Immature natural killer cell (primary cell): ENCODE results near the gene CDKN1C. TPM values are rescaled to one million over a fixed set of nuclear protein-coding genes. Genes with fewer than 3 reads are reported as not detected.

Experiments used
- DNase-seq, 3 donors: peaks; one replicate each; pipeline ENCODE4 v3.0.0; 2022; ENCODE audit warnings: mixed read lengths in 1 of 3
- H3K27ac Mint-ChIP-seq, 6 donors: one replicate each; pipeline ENCODE4 v1.8.0; 2020; ENCODE audit warnings: mixed read lengths in 6 of 6, mild to moderate bottlenecking in 5 of 6, inconsistent platforms in 4 of 6, moderate library complexity in 3 of 6
- H3K27me3 Mint-ChIP-seq, 3 donors: one replicate each; pipeline ENCODE4 v1.8.0; 2020 to 2021; ENCODE audit warnings: low read depth in 3 of 3, mild to moderate bottlenecking in 3 of 3, mixed read lengths in 3 of 3, moderate library complexity in 3 of 3, inconsistent platforms in 1 of 3
- H3K36me3 Mint-ChIP-seq, 3 donors: one replicate each; pipeline ENCODE4 v1.8.0; 2020; ENCODE audit warnings: mixed read lengths in 3 of 3, inconsistent platforms in 2 of 3, mild to moderate bottlenecking in 2 of 3
- H3K4me1 Mint-ChIP-seq, 2 donors: one replicate each; pipeline ENCODE4 v1.8.0; 2020; ENCODE audit warnings: inconsistent platforms in 2 of 2, mild to moderate bottlenecking in 2 of 2, mixed read lengths in 2 of 2, moderate library complexity in 1 of 2
- H3K4me3 Mint-ChIP-seq, 5 donors: one replicate each; pipeline ENCODE4 v1.8.0; 2020; ENCODE audit warnings: mild to moderate bottlenecking in 5 of 5, mixed read lengths in 5 of 5, inconsistent platforms in 3 of 5, moderate library complexity in 3 of 5
- H3K9me3 Mint-ChIP-seq, 6 donors: one replicate each; pipeline ENCODE4 v1.8.0; 2020; ENCODE audit warnings: mild to moderate bottlenecking in 6 of 6, mixed read lengths in 6 of 6, inconsistent platforms in 4 of 6, moderate library complexity in 3 of 6
- polyA plus RNA-seq, 3 donors: library from polyadenylated mRNA; unstranded; fragments of 300-500 nt; fragmentation: Illumina TruSeq; gene quantifications; one replicate each; pipeline ENCODE4 v1.2.3, GENCODE V29; 2021

The CDKN1C gene
- polyA plus RNA-seq, 3 donors from 2014 or later = 0.24 TPM; not detected in 2

- Mint-ChIP-seq H3K36me3 (no peaks in the 10 kb centered on the region), H3K27me3 (peaks cover 2 to 12% (median 4%) of the 10 kb centered on the region in 3 donors), H3K27ac (no peak overlapping the region), H3K4me3 (no peak overlapping the region), H3K4me1 (no peaks in the 10 kb centered on the region), H3K9me3 (no peaks in the 10 kb centered on the region)
- DNase-seq = no peak
Measured at GRCh38 chr11:2857918-2858317, 27.7 kb downstream of the CDKN1C start.

- no peaks in the 10 kb centered on the region for H3K9me3 Mint-ChIP-seq
- no peaks in the 10 kb centered on the region for H3K36me3 Mint-ChIP-seq
- peaks cover 2 to 12% (median 4%) of the 10 kb centered on the region in 3 donors for H3K27me3 Mint-ChIP-seq
- H3K4me3 Mint-ChIP-seq = no peak overlapping the region
- H3K27ac Mint-ChIP-seq = no peak overlapping the region
- DNase-seq = no peak
- H3K4me1 Mint-ChIP-seq = no peaks in the 10 kb centered on the region
Measured at GRCh38 chr11:2857276-2857675, 28.3 kb downstream of the CDKN1C start.

GRCh38 chr11:2855162-2855561 is 30.4 kb downstream of the CDKN1C start:
- Mint-ChIP-seq H3K4me1 (no peaks in the 10 kb centered on the region), H3K27me3 (peaks cover 0 to 6% (median 4%) of the 10 kb centered on the region in 3 donors), H3K36me3 (no peaks in the 10 kb centered on the region), H3K9me3 (no peaks in the 10 kb centered on the region), H3K4me3 (no peak overlapping the region), H3K27ac (no peak overlapping the region)
- no peak for DNase-seq

GRCh38 chr11:2853997-2854560 is 31.5 kb downstream of the CDKN1C start:
- no peak overlapping the region for H3K27ac Mint-ChIP-seq
- H3K4me3 Mint-ChIP-seq = no peak overlapping the region
- no peaks in the 10 kb centered on the region for H3K36me3 Mint-ChIP-seq

GRCh38 chr11:2853401-2853800 is 32.2 kb downstream of the CDKN1C start:
- Mint-ChIP-seq H3K27ac (no peak overlapping the region), H3K4me3 (no peak overlapping the region), H3K4me1 (no peaks in the 10 kb centered on the region), H3K36me3 (no peaks in the 10 kb centered on the region), H3K9me3 (no peaks in the 10 kb centered on the region), H3K27me3 (peaks cover 0 to 4% (median 3%) of the 10 kb centered on the region in 3 donors)
- DNase-seq = no peak

More at GRCh38 chr11:2853997-2854560, 31.5 kb downstream of the CDKN1C start:
- Mint-ChIP-seq H3K9me3 (no peaks in the 10 kb centered on the region), H3K27me3 (peaks cover 0 to 4% (median 2%) of the 10 kb centered on the region in 3 donors), H3K4me1 (no peaks in the 10 kb centered on the region)
- DNase-seq = no peak

- Mint-ChIP-seq H3K27ac (no peak overlapping the region), H3K4me3 (no peak overlapping the region), H3K27me3 (peaks cover 0 to 2% (median 2%) of the 10 kb centered on the region in 3 donors), H3K9me3 (no peaks in the 10 kb centered on the region), H3K4me1 (no peaks in the 10 kb centered on the region), H3K36me3 (no peaks in the 10 kb centered on the region)
- DNase-seq = no peak
Measured at GRCh38 chr11:2849994-2850770, 35.4 kb downstream of the CDKN1C start.

- H3K4me1 Mint-ChIP-seq = no peaks in the 10 kb centered on the region
- DNase-seq = no peak
- no peaks in the 10 kb centered on the region for H3K9me3 Mint-ChIP-seq
- peaks cover 0 to 2% (median under 1%) of the 10 kb centered on the region in 3 donors for H3K27me3 Mint-ChIP-seq
- H3K4me3 Mint-ChIP-seq = no peak overlapping the region
- H3K36me3 Mint-ChIP-seq = no peaks in the 10 kb centered on the region
- no peak overlapping the region for H3K27ac Mint-ChIP-seq
Measured at GRCh38 chr11:2848497-2848896, 37.1 kb downstream of the CDKN1C start.

GRCh38 chr11:2847561-2847960 is 38.0 kb downstream of the CDKN1C start:
- Mint-ChIP-seq H3K4me3 (no peak overlapping the region), H3K27ac (no peak overlapping the region), H3K9me3 (no peaks in the 10 kb centered on the region), H3K36me3 (no peaks in the 10 kb centered on the region), H3K4me1 (no peaks in the 10 kb centered on the region), H3K27me3 (peaks cover 0 to 2% (median 0%) of the 10 kb centered on the region in 3 donors)
- DNase-seq = no peak

- Mint-ChIP-seq H3K4me3 (no peak overlapping the region), H3K4me1 (no peaks in the 10 kb centered on the region), H3K27ac (no peak overlapping the region)
Measured at GRCh38 chr11:2846470-2846869, 39.1 kb downstream of the CDKN1C start.

GRCh38 chr11:2846056-2846455 is 39.5 kb downstream of the CDKN1C start:
- Mint-ChIP-seq H3K4me1 (no peaks in the 10 kb centered on the region), H3K4me3 (no peak overlapping the region), H3K9me3 (no peaks in the 10 kb centered on the region), H3K36me3 (no peaks in the 10 kb centered on the region), H3K27ac (no peak overlapping the region), H3K27me3 (peaks cover 0 to 2% (median 0%) of the 10 kb centered on the region in 3 donors)
- DNase-seq = no peak

More at GRCh38 chr11:2846470-2846869, 39.1 kb downstream of the CDKN1C start:
- no peaks in the 10 kb centered on the region for H3K36me3 Mint-ChIP-seq
- no peaks in the 10 kb centered on the region for H3K9me3 Mint-ChIP-seq
- H3K27me3 Mint-ChIP-seq = peaks cover 0 to 2% (median 0%) of the 10 kb centered on the region in 3 donors
- DNase-seq = no peak

- no peaks in the 10 kb centered on the region for H3K4me1 Mint-ChIP-seq
- no peaks in the 10 kb centered on the region for H3K36me3 Mint-ChIP-seq
- no peak overlapping the region for H3K27ac Mint-ChIP-seq
- no peak overlapping the region for H3K4me3 Mint-ChIP-seq
- no peak for DNase-seq
- H3K27me3 Mint-ChIP-seq = peaks cover 0 to 2% (median 0%) of the 10 kb centered on the region in 3 donors
- H3K9me3 Mint-ChIP-seq = no peaks in the 10 kb centered on the region
Measured at GRCh38 chr11:2844996-2845395, 40.6 kb downstream of the CDKN1C start.

- Mint-ChIP-seq H3K27ac (no peak overlapping the region), H3K27me3 (peaks cover 0 to 2% (median 0%) of the 10 kb centered on the region in 3 donors), H3K36me3 (no peaks in the 10 kb centered on the region), H3K9me3 (no peaks in the 10 kb centered on the region), H3K4me1 (no peaks in the 10 kb centered on the region), H3K4me3 (no peak overlapping the region)
- DNase-seq = no peak
Measured at GRCh38 chr11:2844116-2844842, 41.3 kb downstream of the CDKN1C start.

GRCh38 chr11:2843551-2843950 is 42.0 kb downstream of the CDKN1C start:
- Mint-ChIP-seq H3K4me1 (no peaks in the 10 kb centered on the region), H3K27me3 (no peaks in the 10 kb centered on the region), H3K27ac (no peak overlapping the region), H3K9me3 (no peaks in the 10 kb centered on the region), H3K4me3 (no peak overlapping the region), H3K36me3 (no peaks in the 10 kb centered on the region)
- no peak for DNase-seq

GRCh38 chr11:2842876-2843275 is 42.7 kb downstream of the CDKN1C start:
- Mint-ChIP-seq H3K36me3 (no peaks in the 10 kb centered on the region), H3K27ac (no peak overlapping the region), H3K27me3 (no peaks in the 10 kb centered on the region), H3K4me3 (no peak overlapping the region), H3K9me3 (peaks cover 0 to 2% (median 0%) of the 10 kb centered on the region in 6 donors), H3K4me1 (no peaks in the 10 kb centered on the region)
- DNase-seq = no peak
